ENCODE data around the gene MYO15A.

The MYO15A gene

DNA sequence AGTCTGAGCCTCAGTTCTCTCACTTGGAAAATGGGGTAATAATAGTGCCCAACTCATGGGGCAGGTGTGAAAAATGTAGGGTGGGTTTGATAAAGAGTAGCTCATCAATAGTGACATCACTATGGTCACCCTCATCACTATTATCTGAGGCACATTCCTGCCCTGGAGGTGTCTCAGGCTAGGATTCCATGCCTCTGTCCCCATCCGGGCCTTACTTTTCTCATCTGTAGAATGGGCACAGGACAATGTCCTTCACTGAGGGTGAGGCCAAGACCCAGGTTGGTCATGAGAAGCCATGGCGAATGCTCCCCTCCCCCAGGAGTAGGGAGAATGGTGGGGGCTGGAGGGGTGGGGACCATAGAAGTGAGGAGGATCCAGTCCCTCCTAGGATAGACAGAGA, 30.5 kb downstream of the MYO15A start:
- peaks cover 8% of the 10 kb centered on the region for H3K4me1 ChIP-seq (ENCODE audit: control insufficient read depth, insufficient read depth, low read length)
- no peak overlapping the region for H3K4me3 ChIP-seq (ENCODE audit: low read depth, low read length)
- H3K9ac ChIP-seq (ENCODE audit: low read depth, low read length) = no peak overlapping the region
- H3K36me3 ChIP-seq (ENCODE audit: control insufficient read depth, insufficient read depth, low read length) = no peaks in the 10 kb centered on the region
- no peaks in the 10 kb centered on the region for H3K9me3 ChIP-seq (ENCODE audit: control insufficient read depth, insufficient read depth, low read length)
- H3K27me3 ChIP-seq (ENCODE audit: control insufficient read depth, insufficient read depth, low read length) = no peaks in the 10 kb centered on the region
- no peak overlapping the region for H3K27ac ChIP-seq (ENCODE audit: low read depth, low read length)

DNA sequence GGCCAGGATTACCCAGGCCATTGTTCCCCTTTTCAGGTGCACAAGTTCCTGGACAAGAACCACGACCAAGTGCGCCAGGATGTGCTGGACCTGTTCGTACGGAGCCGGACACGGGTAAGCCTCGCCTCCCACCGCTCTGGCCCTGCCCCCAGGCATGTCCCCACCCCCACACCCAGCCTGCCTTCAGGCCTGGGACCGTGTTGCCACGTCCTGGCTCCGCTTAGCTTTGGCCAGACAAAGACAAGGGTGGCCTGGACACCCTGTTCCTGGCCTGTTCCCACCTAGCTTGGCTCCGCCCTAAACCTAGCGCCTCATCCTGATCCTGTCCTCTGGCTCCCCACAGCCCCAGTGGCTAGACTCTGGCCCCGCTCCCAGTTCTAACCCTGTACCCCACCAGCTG, 30.9 kb downstream of the MYO15A start:
- Histone ChIP-seq H3K9me3 (ENCODE audit: control insufficient read depth, insufficient read depth, low read length) (no peaks in the 10 kb centered on the region), H3K36me3 (ENCODE audit: control insufficient read depth, insufficient read depth, low read length) (no peaks in the 10 kb centered on the region), H3K27me3 (ENCODE audit: control insufficient read depth, insufficient read depth, low read length) (no peaks in the 10 kb centered on the region), H3K4me3 (ENCODE audit: low read depth, low read length) (no peak overlapping the region), H3K27ac (ENCODE audit: low read depth, low read length) (no peak overlapping the region), H3K4me1 (ENCODE audit: control insufficient read depth, insufficient read depth, low read length) (peaks cover 8% of the 10 kb centered on the region), H3K9ac (ENCODE audit: low read depth, low read length) (no peak overlapping the region)

DNA sequence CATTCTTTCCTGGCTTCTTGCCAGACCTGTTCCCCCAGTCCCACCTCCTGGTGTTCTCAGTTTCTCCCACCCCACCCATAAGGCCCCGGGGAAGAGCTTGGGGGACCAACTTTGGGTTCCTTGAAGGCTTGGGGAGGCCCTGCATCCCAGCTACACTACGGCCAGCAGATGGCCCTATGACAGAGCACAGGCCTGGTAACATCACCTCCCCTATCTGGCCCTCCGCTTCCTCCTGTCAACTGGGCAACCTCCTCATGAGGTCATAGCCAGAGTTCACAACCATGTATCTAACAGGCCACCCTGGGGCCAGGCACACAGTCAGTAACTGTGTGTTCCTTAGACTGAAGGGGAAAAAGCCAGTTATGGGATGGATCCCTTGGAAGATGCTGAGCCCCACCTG, 31.4 kb downstream of the MYO15A start:
- peaks cover 8% of the 10 kb centered on the region for H3K4me1 ChIP-seq (ENCODE audit: control insufficient read depth, insufficient read depth, low read length)
- no peak overlapping the region for H3K27ac ChIP-seq (ENCODE audit: low read depth, low read length)
- H3K9me3 ChIP-seq (ENCODE audit: control insufficient read depth, insufficient read depth, low read length) = no peaks in the 10 kb centered on the region
- H3K9ac ChIP-seq (ENCODE audit: low read depth, low read length) = no peak overlapping the region
- H3K36me3 ChIP-seq (ENCODE audit: control insufficient read depth, insufficient read depth, low read length) = no peaks in the 10 kb centered on the region
- H3K4me3 ChIP-seq (ENCODE audit: low read depth, low read length) = no peak overlapping the region
- H3K27me3 ChIP-seq (ENCODE audit: control insufficient read depth, insufficient read depth, low read length) = no peaks in the 10 kb centered on the region

DNA sequence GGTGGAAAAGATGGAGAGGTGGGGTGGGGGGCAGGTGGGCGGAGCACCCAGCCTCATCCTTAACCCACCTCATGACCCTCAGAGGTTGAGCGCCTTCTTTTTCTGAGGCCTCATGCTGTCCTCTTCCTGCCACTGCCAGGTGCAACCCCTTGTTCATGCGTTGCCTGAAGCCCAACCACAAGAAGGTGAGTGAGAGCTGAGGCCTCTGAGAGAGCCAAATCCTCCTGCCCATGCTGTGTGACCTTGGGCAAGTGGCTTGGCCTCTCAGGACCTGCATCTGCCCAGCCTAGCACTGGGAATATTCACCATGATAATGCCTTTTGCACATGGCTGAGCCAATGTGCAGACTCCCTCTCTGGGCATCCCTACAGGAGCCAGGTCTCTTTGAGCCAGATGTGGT, 32.1 kb downstream of the MYO15A start:
- Histone ChIP-seq H3K4me3 (ENCODE audit: low read depth, low read length) (no peak overlapping the region), H3K36me3 (ENCODE audit: control insufficient read depth, insufficient read depth, low read length) (no peaks in the 10 kb centered on the region), H3K4me1 (ENCODE audit: control insufficient read depth, insufficient read depth, low read length) (peaks cover 8% of the 10 kb centered on the region)

DNA sequence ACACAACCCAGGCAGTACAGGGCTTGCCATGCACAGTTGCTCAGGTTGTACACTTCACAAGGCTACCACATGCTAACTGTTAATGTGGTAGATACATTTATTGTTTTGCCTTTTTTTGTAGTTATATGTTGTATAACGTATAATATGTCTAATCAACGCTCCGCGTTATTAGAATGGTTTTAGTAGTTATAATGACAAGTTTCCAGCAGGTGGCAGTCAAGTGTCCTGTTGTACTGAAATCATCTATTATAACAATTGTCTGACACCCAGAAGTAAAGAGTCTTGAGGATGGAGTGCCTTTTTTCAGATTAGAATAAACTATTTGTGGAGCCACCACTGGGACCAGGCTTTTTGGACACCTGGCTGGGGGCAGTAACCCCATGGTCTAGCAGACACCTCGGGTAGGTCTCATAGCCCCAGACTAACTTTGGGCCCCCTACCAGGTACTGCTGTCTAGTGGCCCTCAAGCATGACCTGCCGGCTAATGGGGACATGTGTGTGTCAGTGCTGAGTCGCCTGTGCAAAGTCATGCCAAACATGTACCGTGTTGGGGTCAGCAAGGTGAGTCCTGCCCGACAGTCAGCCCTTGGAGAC, 32.8 kb downstream of the MYO15A start:
- Histone ChIP-seq H3K27me3 (ENCODE audit: control insufficient read depth, insufficient read depth, low read length) (no peaks in the 10 kb centered on the region), H3K9ac (ENCODE audit: low read depth, low read length) (no peak overlapping the region), H3K9me3 (ENCODE audit: control insufficient read depth, insufficient read depth, low read length) (no peaks in the 10 kb centered on the region), H3K4me3 (ENCODE audit: low read depth, low read length) (no peak overlapping the region), H3K27ac (ENCODE audit: low read depth, low read length) (no peak overlapping the region), H3K4me1 (ENCODE audit: control insufficient read depth, insufficient read depth, low read length) (peaks cover 8% of the 10 kb centered on the region), H3K36me3 (ENCODE audit: control insufficient read depth, insufficient read depth, low read length) (no peaks in the 10 kb centered on the region)

More for the DNA sequence above, 32.1 kb downstream of the MYO15A start:
- Histone ChIP-seq H3K27ac (ENCODE audit: low read depth, low read length) (no peak overlapping the region), H3K9ac (ENCODE audit: low read depth, low read length) (no peak overlapping the region), H3K9me3 (ENCODE audit: control insufficient read depth, insufficient read depth, low read length) (no peaks in the 10 kb centered on the region), H3K27me3 (ENCODE audit: control insufficient read depth, insufficient read depth, low read length) (no peaks in the 10 kb centered on the region)

DNA sequence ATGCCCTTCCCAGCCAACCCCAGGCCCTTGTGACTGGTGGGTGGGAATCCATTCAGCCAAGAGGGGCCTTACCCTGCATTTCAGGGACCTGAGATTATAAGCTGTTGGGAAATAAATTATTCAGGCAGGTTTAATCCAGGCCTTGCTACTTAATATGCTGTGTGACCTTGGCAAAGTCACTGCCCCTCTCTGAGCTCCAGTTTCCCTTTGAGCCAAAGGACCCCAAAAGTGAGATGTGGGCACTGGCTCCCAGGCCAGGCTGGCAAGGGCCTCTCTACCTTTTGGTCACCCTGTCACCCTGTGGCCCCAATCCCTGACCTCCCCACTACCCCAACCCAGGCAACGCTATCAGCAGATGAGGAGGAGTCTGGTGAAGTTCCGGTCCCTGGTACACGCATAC, 33.9 kb downstream of the MYO15A start:
- no peak overlapping the region for H3K9ac ChIP-seq (ENCODE audit: low read depth, low read length)
- H3K4me1 ChIP-seq (ENCODE audit: control insufficient read depth, insufficient read depth, low read length) = peaks cover 8% of the 10 kb centered on the region
- no peak overlapping the region for H3K4me3 ChIP-seq (ENCODE audit: low read depth, low read length)
- H3K27ac ChIP-seq (ENCODE audit: low read depth, low read length) = no peak overlapping the region
- H3K36me3 ChIP-seq (ENCODE audit: control insufficient read depth, insufficient read depth, low read length) = no peaks in the 10 kb centered on the region
- H3K27me3 ChIP-seq (ENCODE audit: control insufficient read depth, insufficient read depth, low read length) = no peaks in the 10 kb centered on the region
- H3K9me3 ChIP-seq (ENCODE audit: control insufficient read depth, insufficient read depth, low read length) = no peaks in the 10 kb centered on the region

DNA sequence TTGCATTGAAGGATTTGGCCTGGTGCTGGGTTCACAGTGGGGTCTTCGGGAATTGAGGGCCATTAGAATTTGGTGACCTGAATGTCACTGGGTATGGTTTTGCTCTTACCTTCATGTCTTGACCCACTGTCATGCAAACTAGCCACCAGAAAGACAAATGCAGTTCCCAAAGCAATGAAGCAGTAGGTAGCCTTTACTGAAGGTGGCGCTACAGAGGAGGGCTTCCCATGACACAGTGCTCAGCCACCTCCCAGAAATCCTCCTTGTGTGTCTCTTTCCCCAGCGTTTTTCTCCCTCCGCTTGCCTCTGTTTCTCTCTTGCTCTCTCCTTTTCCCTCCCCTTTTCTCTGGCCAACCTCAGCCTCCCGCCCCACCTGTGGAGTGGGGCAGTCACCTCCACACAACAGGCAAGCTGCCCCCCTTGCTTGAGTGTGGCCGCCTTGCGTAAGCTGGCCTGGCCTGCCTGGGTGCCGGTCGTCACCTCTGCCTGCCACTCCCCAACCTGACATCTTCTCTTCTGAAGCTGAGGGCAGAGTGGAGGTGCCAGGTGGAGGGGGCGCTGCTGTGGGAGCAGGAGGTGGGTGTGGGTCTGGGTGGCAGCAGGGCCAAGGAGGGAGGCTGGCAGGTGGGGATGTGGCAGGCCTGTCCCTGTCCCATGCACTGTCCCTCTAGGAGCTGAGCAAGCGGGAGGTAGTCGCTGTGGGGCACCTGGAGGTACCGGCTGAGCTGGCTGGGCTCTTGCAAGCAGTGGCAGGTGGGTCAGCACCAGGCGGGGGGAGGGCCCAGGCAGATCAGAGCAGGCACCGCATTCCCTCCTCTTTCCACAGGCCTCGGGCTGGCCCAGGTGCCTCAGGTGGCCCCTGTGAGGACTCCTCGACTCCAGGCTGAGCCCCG, 34.7 kb downstream of the MYO15A start:
- Histone ChIP-seq H3K9ac (ENCODE audit: low read depth, low read length) (no peak overlapping the region; the same call in 1 of the 2 replicates), H3K27ac (ENCODE audit: low read depth, low read length) (no peak overlapping the region), H3K9me3 (ENCODE audit: control insufficient read depth, insufficient read depth, low read length) (no peaks in the 10 kb centered on the region), H3K27me3 (ENCODE audit: control insufficient read depth, insufficient read depth, low read length) (no peaks in the 10 kb centered on the region), H3K4me1 (ENCODE audit: control insufficient read depth, insufficient read depth, low read length) (peaks cover 8% of the 10 kb centered on the region), H3K4me3 (ENCODE audit: low read depth, low read length) (no peak overlapping the region), H3K36me3 (ENCODE audit: control insufficient read depth, insufficient read depth, low read length) (no peaks in the 10 kb centered on the region)

DNA sequence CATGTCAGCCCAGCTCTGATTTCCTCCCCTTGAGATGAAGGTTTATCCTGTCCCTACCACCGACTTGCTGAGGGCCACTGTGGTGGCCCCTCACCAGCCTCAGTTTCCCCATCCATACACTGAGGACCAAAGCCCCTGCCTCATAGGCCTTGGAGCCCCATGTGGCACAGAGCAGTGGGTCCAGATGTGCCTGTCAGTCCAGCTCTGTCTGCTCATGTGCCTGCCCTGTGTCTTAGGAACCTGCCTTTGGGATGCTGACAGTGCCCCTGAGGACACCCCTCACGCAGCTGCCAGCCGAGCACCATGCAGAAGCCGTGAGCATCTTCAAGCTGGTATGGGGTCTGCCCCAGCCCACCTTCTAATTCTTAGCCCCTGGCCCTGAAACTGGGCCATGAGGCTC, 35.7 kb downstream of the MYO15A start:
- no peaks in the 10 kb centered on the region for H3K36me3 ChIP-seq (ENCODE audit: control insufficient read depth, insufficient read depth, low read length)

DNA sequence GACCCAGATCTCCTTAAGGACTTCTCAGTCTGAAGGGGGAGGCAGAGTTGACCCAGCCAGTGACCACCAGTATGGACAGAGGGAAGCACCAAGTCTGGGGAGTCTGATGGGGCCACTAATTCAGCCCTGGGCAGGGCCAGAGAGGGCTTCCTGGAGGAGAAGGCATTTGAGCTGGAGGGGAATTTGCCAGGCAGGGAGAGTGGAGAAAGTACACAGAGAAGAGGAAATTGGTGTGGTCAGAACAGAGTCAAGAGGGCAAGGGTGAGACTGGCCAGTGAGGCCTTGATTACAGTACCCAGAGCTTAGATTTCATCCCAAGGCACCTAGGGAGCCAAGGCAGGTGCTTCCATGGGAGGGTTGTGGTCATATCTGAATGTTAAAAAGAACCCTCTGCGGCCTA, 36.3 kb downstream of the MYO15A start:
- no peaks in the 10 kb centered on the region for H3K27me3 ChIP-seq (ENCODE audit: control insufficient read depth, insufficient read depth, low read length)
- H3K9me3 ChIP-seq (ENCODE audit: control insufficient read depth, insufficient read depth, low read length) = no peaks in the 10 kb centered on the region
- H3K9ac ChIP-seq (ENCODE audit: low read depth, low read length) = no peak overlapping the region

More for the DNA sequence above, 35.7 kb downstream of the MYO15A start:
- no peaks in the 10 kb centered on the region for H3K27me3 ChIP-seq (ENCODE audit: control insufficient read depth, insufficient read depth, low read length)
- no peaks in the 10 kb centered on the region for H3K9me3 ChIP-seq (ENCODE audit: control insufficient read depth, insufficient read depth, low read length)
- H3K4me1 ChIP-seq (ENCODE audit: control insufficient read depth, insufficient read depth, low read length) = peaks cover 8% of the 10 kb centered on the region
- H3K4me3 ChIP-seq (ENCODE audit: low read depth, low read length) = no peak overlapping the region
- no peak overlapping the region for H3K27ac ChIP-seq (ENCODE audit: low read depth, low read length)
- H3K9ac ChIP-seq (ENCODE audit: low read depth, low read length) = no peak overlapping the region

DNA sequence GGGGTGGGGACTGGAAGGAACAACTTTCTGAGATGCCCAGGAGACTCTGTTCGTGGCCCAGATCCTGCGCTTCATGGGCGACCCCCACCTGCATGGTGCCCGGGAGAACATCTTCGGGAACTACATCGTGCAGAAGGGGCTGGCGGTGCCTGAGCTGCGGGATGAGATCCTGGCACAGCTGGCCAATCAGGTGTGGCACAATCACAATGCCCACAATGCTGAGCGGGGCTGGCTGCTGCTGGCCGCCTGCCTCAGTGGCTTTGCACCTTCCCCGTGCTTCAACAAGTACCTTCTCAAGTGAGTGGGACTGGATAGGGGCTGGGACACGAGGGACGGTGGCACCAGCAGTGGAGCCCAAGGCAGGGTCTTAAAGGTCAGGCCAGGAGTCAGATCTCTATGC, 37.3 kb downstream of the MYO15A start:
- Histone ChIP-seq H3K27ac (ENCODE audit: low read depth, low read length) (no peak overlapping the region), H3K4me3 (ENCODE audit: low read depth, low read length) (no peak overlapping the region), H3K4me1 (ENCODE audit: control insufficient read depth, insufficient read depth, low read length) (peaks cover 8% of the 10 kb centered on the region), H3K9me3 (ENCODE audit: control insufficient read depth, insufficient read depth, low read length) (no peaks in the 10 kb centered on the region), H3K36me3 (ENCODE audit: control insufficient read depth, insufficient read depth, low read length) (no peaks in the 10 kb centered on the region), H3K27me3 (ENCODE audit: control insufficient read depth, insufficient read depth, low read length) (no peaks in the 10 kb centered on the region), H3K9ac (ENCODE audit: low read depth, low read length) (no peak overlapping the region)

More for the DNA sequence above, 36.3 kb downstream of the MYO15A start:
- H3K4me1 ChIP-seq (ENCODE audit: control insufficient read depth, insufficient read depth, low read length) = peaks cover 8% of the 10 kb centered on the region
- no peak overlapping the region for H3K4me3 ChIP-seq (ENCODE audit: low read depth, low read length)
- H3K27ac ChIP-seq (ENCODE audit: low read depth, low read length) = no peak overlapping the region
- H3K36me3 ChIP-seq (ENCODE audit: control insufficient read depth, insufficient read depth, low read length) = no peaks in the 10 kb centered on the region

DNA sequence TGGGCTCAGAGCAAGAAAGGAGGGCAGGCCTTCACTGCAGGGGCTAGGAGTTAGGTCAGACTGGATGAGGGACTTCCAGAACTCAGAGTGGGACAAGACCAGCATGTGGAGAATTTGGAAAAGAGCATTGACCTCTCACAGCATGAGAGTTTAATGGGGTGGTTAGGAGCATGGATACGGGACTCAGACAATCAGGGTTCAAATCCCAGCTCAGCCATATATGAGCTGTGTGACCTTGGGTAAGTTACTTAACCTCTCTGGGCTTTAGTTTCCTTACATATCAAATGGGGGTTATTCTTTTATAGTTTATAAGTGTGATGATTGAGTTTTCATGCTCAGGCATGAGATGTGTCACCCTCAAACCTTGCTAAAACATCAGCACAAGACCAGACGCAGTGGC, 37.7 kb downstream of the MYO15A start:
- Histone ChIP-seq H3K27ac (ENCODE audit: low read depth, low read length) (no peak overlapping the region), H3K27me3 (ENCODE audit: control insufficient read depth, insufficient read depth, low read length) (no peaks in the 10 kb centered on the region), H3K9me3 (ENCODE audit: control insufficient read depth, insufficient read depth, low read length) (no peaks in the 10 kb centered on the region)

More for the DNA sequence above, 37.7 kb downstream of the MYO15A start:
- Histone ChIP-seq H3K9ac (ENCODE audit: low read depth, low read length) (no peak overlapping the region), H3K4me1 (ENCODE audit: control insufficient read depth, insufficient read depth, low read length) (peaks cover 8% of the 10 kb centered on the region), H3K4me3 (ENCODE audit: low read depth, low read length) (no peak overlapping the region), H3K36me3 (ENCODE audit: control insufficient read depth, insufficient read depth, low read length) (no peaks in the 10 kb centered on the region)
